Keratinocyte (primary cell): ENCODE results near the gene DIP2C.
"Not testable (repeated sequence)": the region's sequence is repeated elsewhere in the genome, so short reads cannot be mapped to it uniquely, and the experiment has no call there.

Source experiments
- CTCF ChIP-seq, 3 experiments: IDR thresholded peaks in 1 of 3; conservative IDR thresholded peaks in 1 of 3; optimal IDR thresholded peaks in 1 of 3; 2 replicates in 2 of 3; 3 replicates in 1 of 3; pipeline versions ENCODE3 to v1.5.1; 2011; ENCODE audit warnings: low read length in 3 of 3, mild to moderate bottlenecking in 3 of 3, moderate library complexity in 2 of 3, control low read depth in 1 of 3, inconsistent platforms in 1 of 3; ENCODE audit not compliant: insufficient read depth in 2 of 3; ENCODE audit errors: extremely low read depth in 1 of 3
- EZH2 ChIP-seq: IDR thresholded peaks from one replicate; pipeline ENCODE4 v1.6.1; 2012; ENCODE audit warnings: inconsistent platforms, mild to moderate bottlenecking, low read length, moderate library complexity

DNA sequence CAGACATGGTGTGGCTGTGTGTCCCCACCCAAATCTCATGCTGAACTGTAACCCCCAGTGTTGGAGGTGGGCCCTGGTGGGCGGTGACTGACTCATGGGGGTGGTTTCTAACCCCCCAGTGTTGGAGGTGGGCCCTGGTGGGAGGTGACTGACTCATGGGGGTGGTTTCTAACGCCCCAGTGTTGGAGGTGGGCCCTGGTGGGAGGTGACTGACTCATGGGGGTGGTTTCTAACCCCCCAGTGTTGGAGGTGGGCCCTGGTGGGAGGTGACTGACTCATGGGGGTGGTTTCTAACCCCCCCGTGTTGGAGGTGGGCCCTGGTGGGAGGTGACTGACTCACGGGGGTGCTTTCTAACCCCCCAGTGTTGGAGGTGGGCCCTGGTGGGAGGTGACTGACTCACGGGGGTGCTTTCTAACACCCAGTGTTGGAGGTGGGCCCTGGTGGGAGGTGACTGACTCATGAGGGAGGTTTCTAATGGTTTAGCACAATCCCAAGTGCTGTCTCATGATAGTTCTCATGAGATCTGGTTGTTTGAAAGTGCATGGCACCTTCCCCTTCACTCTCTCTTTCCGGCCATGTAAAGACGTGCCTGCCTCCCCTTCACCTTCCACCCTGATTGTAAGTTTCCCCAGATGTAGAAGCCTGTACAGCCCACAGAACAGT lies 78.7 kb downstream of the DIP2C start:
- TF ChIP-seq CTCF (optimal IDR thresholded peaks at IDR 0.05 in 1 of 3, IDR thresholded peaks at IDR 0.05 in 1 of 3, conservative IDR thresholded peaks at IDR 0.05 in 1 of 3; ENCODE audit: extremely low read depth in 1 of 3, insufficient read depth in 2 of 3, low read length in 3 of 3); EZH2: not testable (repeated sequence)
